Measurements from ENCODE around the gene RGS3.

- no peak for TF ChIP-seq CTCF (IDR thresholded peaks at IDR 0.05 in 8 of 11, conservative IDR thresholded peaks at IDR 0.05 in 3 of 11)
- no peak for TF ChIP-seq POLR2AphosphoS5 (IDR thresholded peaks at IDR 0.05)
Observed at GRCh38 chr9:113531919-113532808, 68.6 kb downstream of the RGS3 start.
